GM19193 (cell line): ENCODE measurements around the gene DNAJC4.

Experiments
- POLR2A ChIP-seq: IDR thresholded peaks from 4 replicates; pipeline ENCODE4 v1.6.1; 2011; ENCODE audit not compliant: insufficient read depth, insufficient read length; ENCODE audit errors: extremely low read depth

Gene DNAJC4

GRCh38 chr11:64204080-64204440 is 26.3 kb upstream of the DNAJC4 start:
- no peak for TF ChIP-seq POLR2A

GRCh38 chr11:64204464-64204989 is 25.8 kb upstream of the DNAJC4 start:
- TF ChIP-seq POLR2A: no peak

- peak; percentile 71 for TF ChIP-seq POLR2A
These were observed 23.7 kb upstream of the DNAJC4 start, which contains the start of gene FERMT3 for GRCh38 chr11:64206457-64207255. Gene FERMT3 (plus strand): TSS chr11:64206721. CDS start chr11:64207365, 644 bp downstream.

GRCh38 chr11:64207256-64208085 is 22.9 kb upstream of the DNAJC4 start:
- peak; percentile 67 for TF ChIP-seq POLR2A

- no peak for TF ChIP-seq POLR2A
These were observed 22.1 kb upstream of the DNAJC4 start for GRCh38 chr11:64208086-64208795.

- TF ChIP-seq POLR2A: no peak
These were observed 21.4 kb upstream of the DNAJC4 start for GRCh38 chr11:64208796-64209562.

GRCh38 chr11:64209563-64209843 is 20.8 kb upstream of the DNAJC4 start:
- no peak for TF ChIP-seq POLR2A

GRCh38 chr11:64210301-64211020 is 19.9 kb upstream of the DNAJC4 start:
- no peak for TF ChIP-seq POLR2A

- TF ChIP-seq POLR2A: no peak
These were observed 19.0 kb upstream of the DNAJC4 start for GRCh38 chr11:64211181-64211872.

GRCh38 chr11:64216879-64217278 is 13.5 kb upstream of the DNAJC4 start:
- TF ChIP-seq POLR2A: no peak

- no peak for TF ChIP-seq POLR2A
These were observed 11.6 kb upstream of the DNAJC4 start for GRCh38 chr11:64218628-64219353.

GRCh38 chr11:64219354-64219684 is 11.0 kb upstream of the DNAJC4 start:
- TF ChIP-seq POLR2A: no peak

GRCh38 chr11:64219755-64220154 is 10.6 kb upstream of the DNAJC4 start:
- no peak for TF ChIP-seq POLR2A
